NCI-H446 (cell line): ENCODE results near the gene COLEC12.

ENCODE experiments used
- DNase-seq, 2 experiments: peaks; one replicate each; lab custom pipeline; 2025; lab: John Stamatoyannopoulos, UW

COLEC12 gene

DNA sequence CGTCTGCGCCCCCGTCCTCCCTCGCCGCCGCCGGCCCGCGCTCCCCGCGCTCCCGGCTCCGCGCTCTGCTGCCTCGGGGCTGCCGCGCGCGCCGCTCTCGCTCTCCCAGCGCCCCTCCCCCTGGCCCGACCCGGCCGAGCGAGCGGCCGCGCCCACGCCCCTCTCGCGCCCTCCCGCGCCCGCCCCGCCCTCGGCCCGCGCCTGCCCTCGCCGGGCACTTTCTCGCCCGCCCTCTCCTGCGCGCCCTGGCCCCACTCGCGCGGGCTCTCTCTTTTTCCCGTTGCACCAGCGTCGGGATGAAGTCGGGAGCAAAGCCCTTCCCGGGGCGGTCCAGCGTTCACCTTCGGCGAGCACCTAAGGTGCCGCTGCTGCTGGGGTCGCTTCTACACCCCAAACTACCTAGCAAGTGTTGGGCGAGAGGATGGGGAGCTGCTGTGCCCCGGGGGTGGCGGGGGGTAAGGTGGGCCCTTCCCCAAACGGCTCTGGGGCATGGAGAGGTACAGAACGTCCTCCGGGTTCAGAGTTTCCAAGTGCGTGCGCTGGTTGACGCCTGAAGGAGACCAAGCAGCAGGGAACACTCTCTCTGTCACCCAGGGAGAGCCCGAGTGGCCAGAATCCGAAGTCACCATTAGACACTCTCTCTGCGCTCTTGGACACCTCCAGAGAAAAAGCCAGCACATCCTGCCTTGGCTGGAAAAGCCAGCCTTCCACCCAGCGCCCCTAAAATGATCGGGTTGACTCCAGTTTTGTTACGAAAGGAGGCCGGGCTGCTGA lies at the start of gene COLEC12:
TSS of gene COLEC12 (minus strand) at position 70 of the 774 bp plus-strand sequence. CDS start 187 bp downstream, outside the sequence.
- DNase-seq = no peak

DNA sequence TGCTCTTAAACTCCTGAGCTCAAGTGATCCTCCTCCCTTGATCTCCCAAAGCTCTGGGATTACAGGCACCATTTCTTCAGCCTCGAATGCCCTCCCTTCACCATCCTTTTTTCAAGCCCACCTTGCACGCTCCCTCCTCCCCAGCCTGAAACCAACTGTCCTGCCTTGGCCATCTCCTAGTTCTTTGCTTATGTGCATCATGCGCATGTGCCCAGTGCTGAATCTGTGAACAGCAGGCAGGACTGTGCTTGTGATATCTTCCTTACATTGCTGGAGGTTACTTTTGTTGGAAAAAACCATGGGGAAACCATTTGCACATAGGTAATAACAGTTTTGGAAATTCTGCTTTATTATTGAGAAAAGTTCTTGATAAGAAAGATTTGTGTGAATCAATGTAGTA lies 49.5 kb upstream of the COLEC12 start:
- DNase-seq = no peak

DNA sequence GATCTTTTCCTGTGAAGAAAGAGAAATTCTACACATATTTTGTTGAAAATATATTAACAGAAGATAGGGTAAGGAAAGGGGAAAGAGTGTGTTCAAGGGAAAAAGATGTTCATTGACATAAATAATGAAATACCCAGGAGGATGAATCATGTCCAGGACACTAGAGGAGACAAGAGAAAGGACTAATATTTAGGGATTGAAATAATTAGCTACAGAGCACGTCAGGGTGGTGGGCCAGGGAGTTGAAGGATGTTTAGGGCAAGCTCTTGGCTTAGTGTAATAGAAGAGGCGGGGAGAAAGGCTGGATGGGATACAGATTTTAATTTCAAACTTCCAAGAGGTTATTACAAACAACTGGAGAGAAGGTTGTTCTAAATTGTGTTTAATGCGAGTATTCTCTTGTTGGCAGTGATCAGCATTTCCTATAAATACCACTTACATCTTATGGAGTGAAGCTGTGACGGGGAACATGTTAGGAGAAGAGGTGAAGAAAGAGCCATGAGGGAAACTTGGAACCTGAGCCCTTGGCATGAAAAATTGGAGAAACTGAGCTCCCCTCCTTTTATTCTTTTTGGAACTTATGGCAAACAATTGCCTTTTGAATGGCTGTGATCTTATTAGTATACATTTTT lies 43.1 kb upstream of the COLEC12 start:
- DNase-seq = no peak

DNA sequence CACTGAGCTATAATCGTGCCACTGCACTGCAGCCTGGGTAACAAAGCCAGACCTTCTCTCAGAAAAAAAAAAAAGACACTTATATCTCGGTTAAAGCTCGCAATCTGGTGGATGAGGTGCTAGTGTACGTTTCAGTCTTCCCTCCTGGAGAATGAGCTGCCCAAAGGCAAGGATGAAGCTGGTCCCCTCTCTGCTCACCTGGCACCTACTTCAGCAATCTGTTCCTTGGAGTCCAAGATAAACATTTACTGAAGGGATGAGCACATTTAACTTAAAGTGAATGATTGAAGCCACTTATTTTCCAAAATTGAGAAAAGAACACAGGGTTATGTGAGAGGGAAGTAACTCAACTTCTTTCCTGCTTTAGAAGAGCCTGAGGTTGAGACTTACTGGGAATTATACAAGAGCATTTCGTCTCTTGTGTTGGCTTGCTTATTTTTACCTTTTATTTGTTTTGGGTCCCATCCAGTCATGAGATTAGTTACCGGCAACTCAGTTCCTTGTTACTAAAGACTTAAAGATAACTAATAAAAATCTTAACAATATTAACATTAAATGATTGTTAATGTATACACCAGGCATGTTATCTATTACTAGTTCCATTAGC lies 33.6 kb upstream of the COLEC12 start:
- no peak for DNase-seq

DNA sequence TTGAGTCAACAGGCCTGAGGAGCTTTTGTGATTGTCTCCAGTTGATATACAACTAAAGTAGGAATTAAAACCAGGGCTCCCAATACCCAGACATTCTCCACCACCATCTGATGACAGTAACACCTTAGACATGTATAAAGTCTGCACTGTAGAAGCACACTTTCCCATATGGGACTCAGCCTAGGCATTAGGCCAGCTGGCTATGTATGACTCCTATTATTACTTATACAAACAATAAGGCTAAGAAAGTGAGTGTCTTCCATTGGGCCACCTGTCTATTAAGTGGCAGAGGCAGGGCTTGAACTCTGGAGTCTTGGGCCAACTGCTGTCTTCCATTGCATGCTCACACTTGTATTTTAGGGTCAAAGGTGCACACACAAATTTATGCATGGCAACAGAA lies 32.1 kb upstream of the COLEC12 start:
- DNase-seq = no peak

DNA sequence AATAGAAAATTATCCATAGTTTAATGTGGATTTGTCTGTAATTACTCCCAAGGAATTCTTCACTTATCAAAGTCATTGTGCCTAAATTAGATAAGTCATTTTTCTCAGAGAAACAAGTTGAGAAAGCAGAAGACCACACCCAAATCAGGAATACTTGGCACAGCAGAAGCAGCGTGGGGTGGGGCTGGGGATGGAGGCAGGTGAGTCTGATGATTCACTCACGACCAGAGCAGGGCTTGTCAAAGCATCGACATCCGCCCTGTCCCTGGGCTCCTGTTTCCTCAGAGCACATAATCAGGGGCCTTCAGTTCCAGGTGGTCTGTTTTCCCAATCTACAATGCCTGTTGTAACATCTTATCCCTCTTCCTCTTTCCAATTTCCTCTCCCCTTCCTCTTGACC lies 31.5 kb upstream of the COLEC12 start:
- no peak for DNase-seq

DNA sequence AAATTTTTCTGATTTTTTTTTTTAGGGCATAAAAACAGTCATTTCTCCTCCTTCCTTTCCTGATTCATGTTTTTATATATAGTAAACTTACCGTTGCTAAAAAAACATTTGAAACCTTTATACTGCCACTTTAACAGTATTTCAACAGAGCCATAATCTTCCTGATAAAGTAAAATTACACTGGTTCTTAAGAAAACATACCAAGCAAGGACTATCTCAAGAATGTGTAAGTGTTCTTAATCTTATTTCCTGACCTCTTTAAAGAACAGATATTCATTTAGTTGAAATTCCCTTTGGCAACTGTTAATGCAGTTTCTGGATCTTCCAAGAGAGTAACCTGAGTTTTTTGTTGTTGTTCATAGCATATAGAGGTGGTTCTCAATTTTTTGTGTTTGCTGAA lies 26.6 kb upstream of the COLEC12 start:
- no peak for DNase-seq

DNA sequence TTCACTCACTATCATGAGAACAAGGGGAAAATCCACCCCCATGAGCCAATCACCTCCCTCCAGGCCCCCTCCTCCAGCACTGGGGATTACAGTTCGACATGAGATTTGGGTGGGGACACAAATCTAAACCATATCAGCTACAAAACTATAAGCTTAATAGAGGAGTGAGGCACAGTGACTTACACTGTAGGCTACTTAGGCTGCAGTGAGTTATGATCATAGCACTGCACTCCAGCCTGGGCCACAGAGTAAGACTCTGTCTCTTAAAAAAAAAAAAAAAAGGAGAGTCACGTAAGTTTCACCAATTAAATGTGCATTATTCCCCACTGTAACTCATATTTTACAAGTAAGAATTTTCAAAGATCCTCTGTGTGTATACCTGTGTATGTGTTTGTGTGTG lies 26.2 kb upstream of the COLEC12 start:
- no peak for DNase-seq

DNA sequence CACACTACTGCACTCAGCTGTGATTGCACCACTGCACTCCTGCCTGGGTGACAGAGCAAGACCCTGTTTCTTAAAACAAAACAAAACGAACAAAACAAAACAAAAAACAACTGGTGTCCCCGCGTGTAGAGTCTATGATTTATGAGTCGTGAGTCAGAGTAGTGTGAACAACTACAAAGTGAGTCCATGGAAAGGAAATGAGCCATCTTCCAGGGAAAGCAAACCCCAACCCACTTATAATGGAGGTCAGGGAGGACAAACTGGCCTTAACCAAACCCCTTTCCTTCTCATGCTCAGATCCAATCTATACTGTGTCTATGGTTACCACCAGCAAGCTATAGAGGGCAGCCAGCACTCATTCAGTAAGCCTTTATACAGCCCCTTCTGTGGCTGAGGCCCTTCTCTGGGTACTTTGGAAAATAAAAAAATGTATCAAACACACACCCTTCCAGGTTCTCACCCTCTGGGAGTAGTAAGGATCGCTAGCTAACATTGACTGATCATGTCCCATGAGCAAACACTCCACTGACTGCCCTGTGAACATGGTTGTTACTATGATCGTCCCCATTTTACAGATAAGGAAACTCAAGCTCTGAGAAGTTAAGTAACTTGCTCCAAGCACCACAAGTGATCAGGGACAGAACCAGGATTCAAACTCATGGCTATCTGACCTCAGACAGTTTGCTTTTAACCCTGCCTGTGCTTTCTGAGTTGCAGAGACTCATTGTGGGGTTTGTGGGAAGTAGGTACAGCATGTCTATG lies 24.7 kb upstream of the COLEC12 start:
- DNase-seq = no peak

DNA sequence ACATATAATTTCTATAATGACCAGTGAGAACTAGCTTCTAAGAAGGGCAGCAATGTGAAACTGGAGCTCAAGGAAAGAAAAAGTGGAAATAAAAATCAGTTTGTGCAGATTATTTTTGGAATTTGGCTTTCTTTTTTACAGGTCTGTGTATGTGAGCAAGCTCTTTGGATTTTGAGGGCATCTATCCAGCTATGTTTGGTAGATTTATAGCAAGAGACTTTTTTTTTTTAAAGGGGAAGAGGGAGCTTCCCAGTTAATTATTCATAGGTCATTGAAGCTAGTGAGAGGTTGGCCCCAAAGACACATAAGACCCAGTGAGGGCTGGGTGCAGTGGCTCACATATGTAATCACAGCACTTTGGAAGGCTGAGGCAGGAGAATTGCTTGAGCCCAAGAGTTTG lies 24.0 kb upstream of the COLEC12 start:
- no peak for DNase-seq

DNA sequence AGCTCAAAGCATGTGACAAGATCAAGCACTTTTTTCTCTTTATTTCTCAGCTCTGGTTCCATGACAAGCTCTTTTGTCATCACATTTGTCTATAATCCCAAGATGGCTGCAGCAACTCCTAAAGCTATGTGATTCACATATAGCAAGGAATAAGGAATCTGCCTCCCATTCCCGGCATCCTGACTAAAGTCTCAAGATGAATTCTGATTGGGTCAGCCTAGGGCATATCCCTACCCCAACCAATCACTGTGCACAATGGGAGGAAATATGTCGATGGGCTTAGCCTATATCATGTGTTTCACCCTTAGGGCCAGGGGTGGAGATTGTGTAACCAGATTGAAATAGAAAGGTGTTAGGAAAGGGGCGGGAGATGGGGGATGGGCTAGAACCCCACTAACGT lies 23.1 kb upstream of the COLEC12 start:
- DNase-seq = no peak

DNA sequence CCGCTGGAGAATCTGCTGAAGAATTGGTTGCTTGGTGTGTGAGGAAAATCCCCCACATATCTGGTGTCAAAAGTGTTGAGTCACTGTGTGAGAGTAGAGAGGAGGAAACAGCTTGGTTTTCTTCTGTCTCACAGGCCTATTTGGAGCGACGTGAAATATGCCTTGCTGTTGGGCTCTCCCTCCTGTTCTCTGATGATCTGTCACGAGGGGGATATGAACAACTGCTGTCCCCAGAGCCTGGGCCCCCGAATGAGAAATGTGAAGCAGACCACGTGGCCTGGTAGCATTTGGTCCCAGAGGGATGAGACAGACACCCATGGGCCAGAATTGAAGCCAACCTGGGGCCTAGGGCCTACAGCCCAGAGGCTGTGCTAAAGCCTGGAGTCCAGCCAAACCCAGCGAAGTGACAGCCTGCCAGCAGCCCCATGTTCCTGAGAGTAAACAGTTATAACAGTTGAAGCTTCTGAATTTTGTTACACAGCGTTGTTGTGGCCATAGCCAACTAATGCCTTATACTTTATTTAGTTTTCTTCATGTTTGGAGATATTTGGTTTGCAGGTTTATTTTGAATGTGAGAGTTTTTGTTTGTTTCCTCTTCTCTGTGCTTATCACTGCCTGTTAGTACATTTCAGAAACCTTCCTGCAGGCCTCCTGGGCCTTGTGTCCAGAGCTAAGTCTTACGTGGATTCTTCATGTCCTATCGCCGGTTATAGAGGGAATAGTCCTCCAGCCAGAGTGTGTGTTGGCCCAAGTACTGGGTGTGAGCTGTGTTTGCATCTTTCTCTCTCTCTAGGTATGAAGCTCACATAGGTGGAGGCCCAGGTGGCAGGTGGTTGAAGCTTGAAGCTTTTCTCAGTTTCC lies 18.7 kb upstream of the COLEC12 start:
- peak in 1 of 2 experiments; percentile 48 for DNase-seq

DNA sequence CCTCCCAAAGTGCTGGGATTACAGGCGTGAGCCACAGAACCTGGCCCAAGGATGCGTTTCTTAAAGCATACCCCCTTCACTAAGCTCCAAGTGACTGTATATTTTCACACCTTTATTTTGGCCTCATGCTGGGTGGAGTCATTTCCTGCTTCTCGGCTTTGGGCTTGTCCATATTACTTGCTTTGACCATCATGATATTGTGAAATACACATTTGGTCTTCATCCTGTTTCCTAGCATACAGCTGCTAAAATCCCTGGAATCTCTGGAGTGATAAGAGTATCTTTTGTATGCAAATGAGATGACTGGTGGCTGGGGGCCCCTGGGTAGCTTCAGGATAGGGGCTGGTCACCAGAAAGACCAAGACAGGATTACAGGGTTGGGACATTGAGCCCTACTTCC lies 17.6 kb upstream of the COLEC12 start:
- no peak for DNase-seq

DNA sequence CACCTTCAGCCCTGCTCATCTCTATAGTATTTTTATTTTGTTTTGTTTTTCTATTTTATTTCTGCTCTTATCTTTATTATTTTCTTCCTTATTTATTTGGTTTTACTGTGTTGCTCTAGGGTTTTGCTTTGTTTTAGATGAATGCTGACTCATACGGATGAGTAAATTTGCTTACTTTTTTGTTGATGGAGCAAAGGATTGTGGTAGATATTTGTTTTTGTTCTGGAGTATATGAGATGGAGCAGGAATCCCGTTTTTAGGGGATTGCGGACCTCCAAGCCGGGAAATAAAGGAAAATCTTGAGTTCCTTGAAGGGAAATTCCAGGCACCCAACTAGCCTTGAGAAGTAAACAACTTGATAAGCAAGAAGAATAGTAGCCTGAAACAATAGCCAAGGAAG lies 15.3 kb upstream of the COLEC12 start:
- no peak for DNase-seq

DNA sequence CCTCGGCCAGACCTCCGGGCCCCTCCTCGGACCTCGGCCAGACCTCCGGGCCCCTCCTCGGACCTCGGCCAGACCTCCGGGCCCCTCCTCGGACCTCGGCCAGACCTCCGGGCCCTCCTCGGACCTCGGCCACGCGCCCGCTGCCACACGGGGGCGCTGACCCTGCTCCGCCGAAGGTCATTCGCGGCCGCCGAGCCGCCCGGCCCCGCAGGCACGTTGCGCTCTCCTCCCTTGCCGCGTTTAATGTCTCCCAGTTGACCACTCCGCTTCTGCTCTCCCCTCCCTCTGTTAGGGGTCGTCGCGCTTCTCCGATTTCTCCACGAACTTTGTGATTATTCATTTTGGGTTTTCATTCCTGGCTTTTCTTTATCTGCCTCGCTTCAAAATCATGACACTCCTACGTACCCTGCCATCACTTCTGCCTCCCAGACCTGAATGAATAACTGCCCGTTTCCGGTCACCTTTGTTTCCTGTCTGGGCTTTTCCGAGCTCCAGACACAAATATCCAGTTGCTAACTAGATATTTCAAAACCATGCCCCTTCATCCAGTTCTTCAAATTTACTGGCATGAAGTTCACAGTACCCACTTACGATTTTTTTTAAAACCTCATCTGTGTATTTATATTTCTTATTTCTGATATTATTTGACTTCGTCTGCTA lies 14.8 kb upstream of the COLEC12 start:
- no peak for DNase-seq

DNA sequence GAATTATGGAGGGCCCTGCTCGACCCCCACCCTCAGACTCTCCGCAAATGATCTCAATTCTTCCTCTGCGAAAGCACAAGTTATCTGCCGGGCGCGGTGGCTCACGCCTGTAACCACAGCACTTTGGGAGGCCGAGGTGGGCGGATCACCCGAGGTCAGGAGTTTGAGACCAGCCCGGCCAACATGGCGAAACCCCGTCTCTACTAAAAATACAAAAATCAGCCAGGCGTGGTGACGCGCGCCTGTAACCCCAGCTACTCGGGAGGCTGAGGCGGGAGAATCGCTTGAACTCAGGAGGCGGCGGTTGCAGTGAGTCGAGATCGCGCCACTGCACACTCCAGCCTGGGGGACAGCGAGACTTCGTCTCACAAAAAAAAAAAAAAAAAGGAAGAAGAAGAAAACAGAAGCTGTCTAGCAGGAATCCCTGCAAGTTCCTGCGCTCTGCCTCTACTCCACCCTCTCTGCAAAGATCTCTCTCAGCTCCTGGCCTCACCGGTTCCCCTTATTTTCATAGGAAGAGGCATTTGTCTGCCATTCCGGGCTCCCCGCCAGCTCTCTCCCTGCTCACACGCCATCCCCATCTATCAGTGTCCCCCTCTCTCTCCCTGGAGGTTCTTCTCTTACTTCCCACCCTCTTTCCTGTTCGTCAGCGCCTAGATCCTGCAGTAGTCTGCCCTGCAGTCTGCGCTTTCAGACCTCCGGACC lies 13.5 kb upstream of the COLEC12 start:
- no peak for DNase-seq

DNA sequence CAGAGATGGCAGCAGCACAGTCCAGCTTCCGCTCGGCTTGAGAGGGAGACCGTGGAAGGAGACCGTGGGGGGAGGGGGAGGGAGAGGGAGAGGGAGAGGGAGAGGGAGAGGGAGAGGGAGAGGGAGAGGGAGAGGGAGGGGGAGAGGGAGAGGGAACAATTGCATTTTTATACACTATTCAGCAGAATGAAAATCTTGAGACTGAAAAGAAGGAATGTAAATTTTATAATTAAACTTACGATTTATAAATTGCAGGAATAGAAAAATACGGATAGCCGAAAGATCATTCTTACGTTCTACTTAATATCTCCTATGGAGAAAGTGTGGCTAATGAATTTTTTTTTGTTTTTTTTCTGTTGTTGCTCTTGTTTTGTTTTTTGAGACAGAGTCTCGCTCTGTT lies 12.5 kb upstream of the COLEC12 start:
- DNase-seq = no peak

DNA sequence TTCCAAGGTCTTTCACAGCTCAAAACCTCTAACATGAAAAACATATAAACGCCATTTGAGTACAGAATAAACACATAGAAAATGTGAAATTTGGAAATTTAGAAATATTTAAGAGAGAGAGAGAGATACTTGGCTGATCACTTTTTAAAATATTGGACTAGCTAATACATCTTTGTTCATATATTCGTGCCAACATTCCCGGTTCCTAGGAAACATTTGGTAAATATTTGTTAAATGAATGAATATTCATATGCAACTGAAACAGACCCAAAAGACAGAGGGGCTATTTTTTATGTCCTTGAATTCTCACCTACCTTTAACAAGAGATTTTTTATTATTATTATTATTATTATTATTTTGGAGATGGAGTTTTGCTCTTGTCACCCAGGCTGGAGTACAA lies 8.3 kb upstream of the COLEC12 start:
- DNase-seq = no peak

DNA sequence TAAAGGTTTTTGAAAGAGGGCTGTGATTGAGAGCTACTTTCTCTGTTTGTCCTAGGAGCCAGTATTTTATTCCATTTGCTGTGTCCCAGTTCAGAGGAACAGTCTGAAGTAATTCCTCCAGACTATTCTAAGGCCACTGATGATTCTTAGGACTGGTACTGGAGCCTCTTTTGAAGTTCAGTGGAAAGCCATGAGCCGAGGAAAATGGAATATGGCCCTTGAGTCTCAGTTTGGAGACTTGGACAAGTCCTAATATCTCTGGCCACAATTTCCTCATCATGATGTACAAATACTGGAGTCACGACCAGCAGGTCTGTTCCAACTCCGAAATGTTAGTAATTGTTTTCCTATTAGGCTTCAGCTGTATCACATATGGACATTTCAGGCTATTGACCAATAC lies 7.1 kb upstream of the COLEC12 start:
- no peak for DNase-seq

DNA sequence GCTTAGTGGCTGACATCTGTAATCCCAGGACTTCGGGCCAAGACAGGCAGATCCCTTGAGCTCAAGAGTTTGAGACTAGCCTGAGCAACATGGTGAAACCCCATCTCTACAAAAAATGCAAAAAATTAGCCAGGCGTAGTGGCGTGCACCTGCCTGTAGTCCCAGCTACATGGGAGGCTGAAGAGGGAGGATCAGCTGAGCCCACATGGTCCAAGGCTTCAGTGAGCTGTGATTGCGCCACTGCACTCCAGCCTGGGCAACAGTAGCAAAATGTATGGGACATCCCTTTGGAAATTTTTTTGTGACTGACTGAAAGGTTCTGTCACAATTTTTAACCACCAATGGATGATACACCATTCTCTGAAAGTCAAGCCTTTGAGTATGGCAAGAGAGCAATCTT lies 6.3 kb upstream of the COLEC12 start:
- no peak for DNase-seq

DNA sequence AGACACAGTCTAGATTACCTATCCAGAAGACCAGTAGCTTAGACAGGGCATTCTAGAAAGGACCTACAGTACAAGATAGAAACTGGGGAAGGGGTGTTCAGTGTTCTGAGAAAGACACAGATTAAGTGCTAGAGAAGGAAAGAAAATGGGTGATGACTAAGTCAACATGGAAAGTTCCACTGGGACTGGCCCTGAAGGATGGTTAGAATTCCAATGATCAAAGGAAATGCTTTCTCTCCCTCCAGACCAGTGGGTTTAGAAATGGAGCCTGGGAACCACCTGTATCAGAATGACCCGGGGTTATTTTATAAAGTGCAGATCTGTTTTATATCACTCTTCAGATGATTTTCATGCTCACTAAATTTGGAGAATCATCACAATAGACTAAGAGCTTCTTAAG lies 5.8 kb upstream of the COLEC12 start:
- DNase-seq = no peak
